Subcutaneous abdominal adipose tissue (tissue), 5 donors: ENCODE results near the gene CTNNA3.

ENCODE experiments used
- H3K27ac ChIP-seq: one replicate; pipeline ENCODE4 v1.7.0; 2013; ENCODE audit warnings: low read depth, mild to moderate bottlenecking, inconsistent platforms, low read length, moderate library complexity
- H3K27me3 ChIP-seq, 5 donors: one replicate each; pipeline ENCODE4 v1.7.0; 2013; ENCODE audit warnings: low read length in 5 of 5, inconsistent platforms in 1 of 5; ENCODE audit not compliant: control insufficient read depth in 5 of 5, insufficient read depth in 4 of 5
- H3K36me3 ChIP-seq, 5 donors: one replicate each; pipeline ENCODE4 v1.7.0; 2013; ENCODE audit warnings: low read length in 5 of 5; ENCODE audit not compliant: control insufficient read depth in 5 of 5, insufficient read depth in 5 of 5
- H3K4me1 ChIP-seq, 5 donors: one replicate each; pipeline ENCODE4 v1.7.0; 2013; ENCODE audit warnings: low read length in 5 of 5, mild to moderate bottlenecking in 3 of 5, moderate library complexity in 1 of 5; ENCODE audit not compliant: control insufficient read depth in 5 of 5, insufficient read depth in 5 of 5
- H3K4me3 ChIP-seq, 5 donors: one replicate each; pipeline ENCODE4 v1.7.0; 2013; ENCODE audit warnings: low read length in 5 of 5, low read depth in 1 of 5
- H3K9ac ChIP-seq, 5 donors: one replicate each; pipeline ENCODE4 v1.7.0; 2013; ENCODE audit warnings: low read length in 5 of 5, mild to moderate bottlenecking in 4 of 5, moderate library complexity in 3 of 5
- H3K9me3 ChIP-seq, 5 donors: one replicate each; pipeline ENCODE4 v1.7.0; 2013; ENCODE audit warnings: low read length in 5 of 5; ENCODE audit not compliant: control insufficient read depth in 5 of 5
- donor health status: healthy.
- donor health status: healthy.
- donor health status: healthy.
- donor health status: healthy.
- donor health status: healthy.

CTNNA3 gene

DNA sequence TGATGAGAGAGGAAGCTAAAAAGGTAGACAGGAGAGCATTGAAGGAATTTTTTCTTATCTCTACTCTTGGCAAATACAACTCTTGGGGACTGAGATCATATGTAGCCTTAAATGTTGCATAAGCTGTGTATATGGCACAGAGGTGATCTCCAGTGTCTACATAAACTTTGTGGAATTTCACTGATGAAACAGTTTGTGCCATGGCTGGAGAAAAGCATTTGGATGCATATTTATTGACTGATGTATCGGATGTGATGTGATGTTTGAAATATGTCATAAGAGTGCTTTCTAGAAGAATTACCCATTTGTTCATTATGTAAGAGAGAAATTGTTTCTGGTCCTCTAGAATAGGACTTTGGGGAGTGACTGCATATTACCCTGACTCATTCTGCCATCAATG is 1015.1 kb downstream of the CTNNA3 start:
- Histone ChIP-seq H3K4me3 (no peak overlapping the region), H3K27ac (no peak overlapping the region), H3K9me3 (no peaks in the 10 kb centered on the region), H3K4me1 (no peaks in the 10 kb centered on the region), H3K36me3 (no peaks in the 10 kb centered on the region), H3K9ac (no peak overlapping the region), H3K27me3 (no peaks in the 10 kb centered on the region)

- Histone ChIP-seq H3K9ac (no peak overlapping the region), H3K4me1 (no peaks in the 10 kb centered on the region), H3K9me3 (no peaks in the 10 kb centered on the region), H3K36me3 (no peaks in the 10 kb centered on the region), H3K27me3 (no peaks in the 10 kb centered on the region), H3K27ac (no peak overlapping the region), H3K4me3 (no peak overlapping the region)
Measured at GRCh38 chr10:66678521-66678920, 1017.5 kb downstream of the CTNNA3 start.

DNA sequence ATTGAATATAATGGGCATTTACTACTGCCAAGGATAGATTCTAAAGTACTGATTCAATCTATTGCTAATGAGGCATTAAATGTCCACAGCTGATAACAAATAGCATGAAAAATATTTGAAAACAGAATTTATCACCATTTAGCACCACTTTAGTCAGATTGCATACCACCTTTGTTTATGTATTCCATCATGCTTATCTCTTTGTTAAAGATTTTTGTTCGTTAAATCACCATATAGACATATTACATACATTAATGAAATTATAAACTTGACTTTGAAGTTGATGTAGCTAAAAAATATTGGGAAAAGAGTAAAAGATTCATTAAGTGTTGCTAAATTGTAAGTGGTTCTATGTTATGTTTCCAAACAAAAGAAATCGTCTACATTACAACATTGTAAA is 1022.9 kb downstream of the CTNNA3 start:
- Histone ChIP-seq H3K36me3 (no peaks in the 10 kb centered on the region), H3K27ac (no peak overlapping the region), H3K27me3 (no peaks in the 10 kb centered on the region), H3K4me3 (no peak overlapping the region), H3K9ac (no peak overlapping the region), H3K4me1 (no peaks in the 10 kb centered on the region), H3K9me3 (no peaks in the 10 kb centered on the region)

DNA sequence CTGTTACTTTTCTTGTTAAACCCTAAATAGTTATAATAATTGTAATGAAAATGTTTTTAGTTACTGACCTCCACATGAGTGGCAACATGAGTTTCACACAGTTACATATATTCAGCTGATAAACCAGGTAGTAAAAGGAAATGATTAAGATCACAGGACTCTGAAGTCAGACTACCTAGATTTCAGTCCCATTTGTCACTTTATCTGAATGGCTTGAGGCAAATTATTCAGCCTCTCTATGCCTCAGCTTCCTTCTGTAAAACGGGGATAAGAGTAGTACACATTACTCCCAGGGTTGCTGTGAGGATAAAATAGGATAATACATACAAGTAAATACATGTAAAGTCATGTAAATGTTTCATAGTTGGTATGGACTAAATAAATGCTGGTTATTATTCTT is 1024.4 kb downstream of the CTNNA3 start:
- no peaks in the 10 kb centered on the region for H3K36me3 ChIP-seq
- no peaks in the 10 kb centered on the region for H3K27me3 ChIP-seq
- no peaks in the 10 kb centered on the region for H3K4me1 ChIP-seq
- H3K27ac ChIP-seq, result no peak overlapping the region
- no peaks in the 10 kb centered on the region for H3K9me3 ChIP-seq
- no peak overlapping the region for H3K9ac ChIP-seq
- no peak overlapping the region for H3K4me3 ChIP-seq

- no peaks in the 10 kb centered on the region for H3K36me3 ChIP-seq
- no peak overlapping the region for H3K27ac ChIP-seq
- H3K4me1 ChIP-seq, result no peaks in the 10 kb centered on the region
- no peaks in the 10 kb centered on the region for H3K27me3 ChIP-seq
- no peak overlapping the region for H3K9ac ChIP-seq
- no peaks in the 10 kb centered on the region for H3K9me3 ChIP-seq
- no peak overlapping the region for H3K4me3 ChIP-seq
Measured at GRCh38 chr10:66671064-66671463, 1024.9 kb downstream of the CTNNA3 start.

DNA sequence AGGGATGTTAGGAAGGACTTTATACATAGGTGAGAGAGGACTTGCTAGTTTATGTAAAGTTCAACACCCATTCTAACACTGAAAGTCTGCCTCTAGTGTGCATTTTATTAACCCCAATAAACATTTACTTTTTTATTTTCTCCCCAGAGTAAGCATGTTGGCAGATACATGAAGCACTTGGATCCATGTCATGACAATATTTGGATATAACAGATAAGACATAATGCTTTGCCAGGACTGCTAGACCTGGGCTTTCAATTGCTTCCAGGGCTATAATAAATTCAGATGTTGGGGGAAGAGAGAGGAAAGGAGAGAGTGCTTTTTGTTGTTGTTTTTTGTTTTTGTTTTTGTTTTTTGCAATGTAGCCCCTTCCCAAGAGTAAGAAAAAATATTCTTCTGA is 1039.5 kb downstream of the CTNNA3 start:
- Histone ChIP-seq H3K9me3 (peaks cover 2 to 17% (median 3%) of the 10 kb centered on the region in 5 donors), H3K9ac (no peak overlapping the region), H3K27me3 (no peaks in the 10 kb centered on the region), H3K27ac (no peak overlapping the region), H3K4me3 (no peak overlapping the region), H3K4me1 (no peaks in the 10 kb centered on the region), H3K36me3 (no peaks in the 10 kb centered on the region)

- Histone ChIP-seq H3K4me1 (no peaks in the 10 kb centered on the region), H3K27ac (no peak overlapping the region), H3K4me3 (no peak overlapping the region), H3K9me3 (peaks cover 2 to 22% (median 3%) of the 10 kb centered on the region in 5 donors), H3K27me3 (no peaks in the 10 kb centered on the region), H3K9ac (no peak overlapping the region), H3K36me3 (no peaks in the 10 kb centered on the region)
Measured at GRCh38 chr10:66654861-66655260, 1041.1 kb downstream of the CTNNA3 start.

- Histone ChIP-seq H3K4me1 (no peaks in the 10 kb centered on the region), H3K27me3 (no peaks in the 10 kb centered on the region), H3K9ac (no peak overlapping the region), H3K4me3 (no peak overlapping the region), H3K36me3 (no peaks in the 10 kb centered on the region), H3K27ac (no peak overlapping the region), H3K9me3 (peaks cover 2 to 22% (median 3%) of the 10 kb centered on the region in 5 donors)
Measured at GRCh38 chr10:66651308-66652082, 1044.5 kb downstream of the CTNNA3 start.

DNA sequence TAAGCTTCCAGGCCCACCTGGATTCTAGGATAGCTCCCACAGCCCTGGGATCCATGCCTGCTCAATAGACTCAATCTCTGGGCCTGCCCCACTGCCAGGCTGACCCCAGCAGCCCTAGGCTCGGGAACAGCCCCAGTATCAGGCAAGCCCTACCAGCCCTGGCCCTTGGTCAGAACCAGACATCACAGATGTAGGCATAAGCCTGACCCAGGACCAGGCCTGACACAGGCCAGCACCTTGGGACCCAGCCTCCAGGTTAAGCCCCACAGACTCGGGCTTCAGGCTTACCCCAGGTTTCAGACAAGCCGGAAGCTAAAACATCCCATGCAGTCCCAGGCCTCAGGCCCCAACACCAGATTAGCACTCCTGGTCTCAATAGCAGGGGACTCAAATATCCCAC is 1046.4 kb downstream of the CTNNA3 start:
- H3K4me1 ChIP-seq, result no peaks in the 10 kb centered on the region
- H3K27me3 ChIP-seq, result no peaks in the 10 kb centered on the region
- no peak overlapping the region for H3K27ac ChIP-seq
- H3K4me3 ChIP-seq, result no peak overlapping the region
- no peak overlapping the region for H3K9ac ChIP-seq
- no peaks in the 10 kb centered on the region for H3K36me3 ChIP-seq
- peaks cover 2 to 22% (median 3%) of the 10 kb centered on the region in 5 donors for H3K9me3 ChIP-seq

DNA sequence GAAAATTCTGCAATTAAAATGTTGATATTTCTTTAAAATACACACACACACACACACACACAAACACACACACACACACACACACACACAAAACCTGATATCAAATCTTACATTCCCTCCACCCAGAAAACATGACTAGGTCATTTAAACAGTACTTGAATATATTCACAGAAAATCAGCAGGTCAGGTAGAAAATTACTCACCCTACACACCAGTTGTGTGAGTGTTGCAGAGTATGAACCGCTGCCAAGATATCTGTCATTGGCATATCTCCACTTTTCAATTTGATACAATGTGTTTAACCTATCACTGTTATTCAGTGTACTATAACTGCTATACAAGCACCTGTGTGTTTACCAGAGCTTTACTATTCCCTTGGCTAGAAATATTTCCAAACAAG is 1053.8 kb downstream of the CTNNA3 start:
- no peak overlapping the region for H3K9ac ChIP-seq
- no peak overlapping the region for H3K27ac ChIP-seq
- H3K27me3 ChIP-seq, result no peaks in the 10 kb centered on the region
- H3K4me1 ChIP-seq, result no peaks in the 10 kb centered on the region
- H3K9me3 ChIP-seq, result no peaks in the 10 kb centered on the region
- H3K4me3 ChIP-seq, result no peak overlapping the region
- H3K36me3 ChIP-seq, result no peaks in the 10 kb centered on the region
